ENCODE results near the gene GPM6B. TPM values are rescaled to one million over a fixed set of nuclear protein-coding genes. Genes with fewer than 3 reads are reported as not detected.

GPM6B gene
- total and polyA plus RNA-seq, 7 experiments from 2014 or later, result 0.18 to 0.27 TPM; not detected in 5

DNA sequence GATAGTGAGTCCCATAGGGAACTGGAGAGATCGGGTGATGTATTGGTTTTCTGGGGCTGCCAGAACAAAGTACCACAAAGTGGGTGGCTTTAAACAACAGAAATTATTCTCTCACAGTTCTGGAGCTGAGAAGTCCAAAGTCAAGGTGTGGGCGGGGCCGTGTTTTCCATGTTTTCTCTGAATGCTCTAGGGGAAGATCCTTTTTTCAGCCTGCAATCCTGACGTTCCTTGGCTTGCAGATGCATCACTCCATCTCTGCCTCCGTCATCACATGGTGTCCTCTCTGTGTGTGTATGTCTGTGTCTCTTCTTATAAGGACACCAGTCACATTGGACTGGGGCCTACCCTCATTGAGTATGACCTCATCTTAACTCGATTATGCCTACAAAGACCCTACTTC lies 7.9 kb upstream of the GPM6B start:
- DNase-seq, result no peak
- ChIA-PET CTCF (no interaction called here), POLR2A (no interaction called here)
- Mint-ChIP-seq H3K27me3 (peaks cover 0 to 5% (median 3%) of the 10 kb centered on the region in 5 donors), H3K9me3 (peaks cover 0 to 4% (median 0%) of the 10 kb centered on the region in 11 donors), H3K4me1 (no peaks in the 10 kb centered on the region), H3K27ac (no peak overlapping the region), H3K4me3 (no peak overlapping the region), H3K36me3 (peaks cover 0 to 4% (median 0%) of the 10 kb centered on the region in 5 donors)
- H3K4me3 ChIP-seq (ENCODE audit: low read length), result no peak overlapping the region
- H3K9me3 ChIP-seq (ENCODE audit: control insufficient read depth in 2 of 3, low read length in 3 of 3), result no peaks in the 10 kb centered on the region
- H3K4me1 ChIP-seq (ENCODE audit: control insufficient read depth in 2 of 2, insufficient read depth in 2 of 2, low read length in 2 of 2), result no peaks in the 10 kb centered on the region
- no peaks in the 10 kb centered on the region for H3K36me3 ChIP-seq (ENCODE audit: control insufficient read depth in 2 of 3, insufficient read depth in 3 of 3, low read length in 3 of 3)
- H3K27me3 ChIP-seq (ENCODE audit: control insufficient read depth in 2 of 2, insufficient read depth in 2 of 2, low read length in 2 of 2), result no peaks in the 10 kb centered on the region
- no peak overlapping the region for H3K27ac ChIP-seq (ENCODE audit: low read depth, low read length)
- intact Hi-C loops (cut with micrococcal nuclease), result no loop called here
- ATAC-seq, result no peak

DNA sequence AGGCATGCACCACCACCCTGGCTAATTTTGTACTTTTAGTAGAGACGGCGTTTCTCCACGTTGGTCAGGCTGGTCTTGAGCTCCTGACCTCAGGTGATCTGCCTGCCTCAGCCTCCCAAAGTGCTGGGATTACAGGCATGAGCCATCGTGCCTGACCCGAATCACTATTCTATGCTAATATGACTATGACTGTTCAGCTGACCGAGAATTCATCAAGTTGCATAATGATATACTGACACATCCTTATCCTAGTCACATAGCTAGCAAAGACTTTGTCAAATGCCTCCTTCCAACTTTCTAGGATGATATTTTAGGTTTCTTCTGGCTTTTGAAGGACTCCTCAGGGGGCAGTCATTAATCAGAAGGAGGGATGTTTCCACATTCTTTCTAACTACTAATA lies 4.8 kb upstream of the GPM6B start:
- intact Hi-C loops (cut with micrococcal nuclease), result no loop called here
- POLR2A ChIA-PET, result no interaction called here

GRCh38 chrX:13816176-13816575 lies 717 bp downstream of the GPM6B start:
- CTCF ChIA-PET, result no interaction called here
- ATAC-seq (no peak), DNase-seq (no peak)
- Mint-ChIP-seq H3K36me3 (no peaks in the 10 kb centered on the region), H3K27ac (no peak overlapping the region), H3K4me3 (no peak overlapping the region), H3K4me1 (no peaks in the 10 kb centered on the region), H3K27me3 (peaks cover 11 to 24% (median 19%) of the 10 kb centered on the region in 5 donors), H3K9me3 (no peaks in the 10 kb centered on the region)
- intact Hi-C loops (cut with micrococcal nuclease), result no loop called here
- H3K27ac ChIP-seq (ENCODE audit: low read depth, low read length), result no peak overlapping the region
- no peaks in the 10 kb centered on the region for H3K27me3 ChIP-seq (ENCODE audit: control insufficient read depth in 2 of 2, insufficient read depth in 2 of 2, low read length in 2 of 2)
- H3K9me3 ChIP-seq (ENCODE audit: control insufficient read depth in 2 of 3, low read length in 3 of 3), result no peaks in the 10 kb centered on the region
- no peaks in the 10 kb centered on the region for H3K4me1 ChIP-seq (ENCODE audit: control insufficient read depth in 2 of 2, insufficient read depth in 2 of 2, low read length in 2 of 2)
- H3K36me3 ChIP-seq (ENCODE audit: control insufficient read depth in 2 of 3, insufficient read depth in 3 of 3, low read length in 3 of 3), result no peaks in the 10 kb centered on the region
- POLR2A ChIA-PET, result no interaction called here
- H3K4me3 ChIP-seq (ENCODE audit: low read length), result no peak overlapping the region

More for the DNA sequence above, 4.8 kb upstream of the GPM6B start:
- Mint-ChIP-seq H3K36me3 (peaks cover 0 to 4% (median 0%) of the 10 kb centered on the region in 5 donors), H3K27me3 (peaks cover 0 to 17% (median 7%) of the 10 kb centered on the region in 5 donors), H3K9me3 (peaks cover 0 to 4% (median 0%) of the 10 kb centered on the region in 11 donors), H3K4me3 (no peak overlapping the region), H3K4me1 (no peaks in the 10 kb centered on the region), H3K27ac (no peak overlapping the region)
- CTCF ChIA-PET, result no interaction called here
- H3K9me3 ChIP-seq (ENCODE audit: control insufficient read depth in 2 of 3, low read length in 3 of 3), result no peaks in the 10 kb centered on the region
- DNase-seq (no peak), ATAC-seq (no peak)
- H3K27ac ChIP-seq (ENCODE audit: low read depth, low read length), result no peak overlapping the region
- no peaks in the 10 kb centered on the region for H3K4me1 ChIP-seq (ENCODE audit: control insufficient read depth in 2 of 2, insufficient read depth in 2 of 2, low read length in 2 of 2)
- H3K27me3 ChIP-seq (ENCODE audit: control insufficient read depth in 2 of 2, insufficient read depth in 2 of 2, low read length in 2 of 2), result no peaks in the 10 kb centered on the region
- no peaks in the 10 kb centered on the region for H3K36me3 ChIP-seq (ENCODE audit: control insufficient read depth in 2 of 3, insufficient read depth in 3 of 3, low read length in 3 of 3)
- no peak overlapping the region for H3K4me3 ChIP-seq (ENCODE audit: low read length)

GRCh38 chrX:13815664-13816063 lies 1.2 kb downstream of the GPM6B start:
- Histone ChIP-seq H3K27me3 (ENCODE audit: control insufficient read depth in 2 of 2, insufficient read depth in 2 of 2, low read length in 2 of 2) (no peaks in the 10 kb centered on the region), H3K36me3 (ENCODE audit: control insufficient read depth in 2 of 3, insufficient read depth in 3 of 3, low read length in 3 of 3) (no peaks in the 10 kb centered on the region), H3K27ac (ENCODE audit: low read depth, low read length) (no peak overlapping the region), H3K4me3 (ENCODE audit: low read length) (no peak overlapping the region), H3K4me1 (ENCODE audit: control insufficient read depth in 2 of 2, insufficient read depth in 2 of 2, low read length in 2 of 2) (no peaks in the 10 kb centered on the region), H3K9me3 (ENCODE audit: control insufficient read depth in 2 of 3, low read length in 3 of 3) (no peaks in the 10 kb centered on the region)
- CTCF ChIA-PET, result no interaction called here
- H3K4me3 Mint-ChIP-seq, result no peak overlapping the region
- intact Hi-C loops (cut with micrococcal nuclease), result no loop called here
- DNase-seq, result no peak
- POLR2A ChIA-PET, result no interaction called here
- no peaks in the 10 kb centered on the region for H3K4me1 Mint-ChIP-seq
- no peak overlapping the region for H3K27ac Mint-ChIP-seq
- H3K36me3 Mint-ChIP-seq, result no peaks in the 10 kb centered on the region
- ATAC-seq, result no peak
- H3K27me3 Mint-ChIP-seq, result peaks cover 11 to 24% (median 19%) of the 10 kb centered on the region in 5 donors
- no peaks in the 10 kb centered on the region for H3K9me3 Mint-ChIP-seq

GRCh38 chrX:13808865-13809264 lies 8.0 kb downstream of the GPM6B start:
- Histone ChIP-seq H3K4me3 (ENCODE audit: low read length) (no peak overlapping the region), H3K9me3 (ENCODE audit: control insufficient read depth in 2 of 3, low read length in 3 of 3) (no peaks in the 10 kb centered on the region), H3K27me3 (ENCODE audit: control insufficient read depth in 2 of 2, insufficient read depth in 2 of 2, low read length in 2 of 2) (no peaks in the 10 kb centered on the region), H3K27ac (ENCODE audit: low read depth, low read length) (no peak overlapping the region), H3K4me1 (ENCODE audit: control insufficient read depth in 2 of 2, insufficient read depth in 2 of 2, low read length in 2 of 2) (no peaks in the 10 kb centered on the region), H3K36me3 (ENCODE audit: control insufficient read depth in 2 of 3, insufficient read depth in 3 of 3, low read length in 3 of 3) (no peaks in the 10 kb centered on the region)
- CTCF ChIA-PET, result no interaction called here
- H3K36me3 Mint-ChIP-seq, result no peaks in the 10 kb centered on the region
- H3K27ac Mint-ChIP-seq, result no peak overlapping the region
- H3K4me1 Mint-ChIP-seq, result no peaks in the 10 kb centered on the region
- no peaks in the 10 kb centered on the region for H3K9me3 Mint-ChIP-seq
- H3K27me3 Mint-ChIP-seq, result peaks cover 0 to 14% (median 3%) of the 10 kb centered on the region in 5 donors
- DNase-seq, result no peak
- intact Hi-C loops (cut with micrococcal nuclease), result no loop called here
- ATAC-seq, result no peak
- POLR2A ChIA-PET, result no interaction called here
- no peak overlapping the region for H3K4me3 Mint-ChIP-seq

DNA sequence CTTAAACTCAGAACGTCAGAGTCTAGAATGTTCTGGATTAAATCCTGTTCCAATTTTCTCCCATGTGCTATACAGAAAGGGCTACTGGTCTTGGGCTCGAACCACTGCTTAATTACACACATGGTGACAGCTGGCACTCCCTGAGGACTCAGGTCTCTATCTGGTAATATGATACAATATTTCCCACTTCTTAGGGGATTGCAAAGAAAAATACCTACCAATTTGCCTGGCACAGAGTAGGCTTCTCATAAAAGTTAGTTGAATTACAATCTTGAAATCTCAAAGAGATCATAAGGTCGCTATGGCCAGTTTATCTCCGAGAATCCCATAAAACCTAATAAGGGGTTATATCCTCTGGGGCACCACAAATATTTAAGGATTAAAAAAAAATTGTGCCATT lies 8.6 kb downstream of the GPM6B start:
- intact Hi-C loops (cut with micrococcal nuclease), result no loop called here
- H3K27ac Mint-ChIP-seq, result no peak overlapping the region
- H3K4me3 Mint-ChIP-seq, result no peak overlapping the region
- no peaks in the 10 kb centered on the region for H3K36me3 ChIP-seq (ENCODE audit: control insufficient read depth in 2 of 3, insufficient read depth in 3 of 3, low read length in 3 of 3)
- no peaks in the 10 kb centered on the region for H3K27me3 ChIP-seq (ENCODE audit: control insufficient read depth in 2 of 2, insufficient read depth in 2 of 2, low read length in 2 of 2)
- no peak for ATAC-seq
- H3K4me3 ChIP-seq (ENCODE audit: low read length), result no peak overlapping the region
- ChIA-PET POLR2A (no interaction called here), CTCF (no interaction called here)
- H3K4me1 Mint-ChIP-seq, result no peaks in the 10 kb centered on the region
- H3K27ac ChIP-seq (ENCODE audit: low read depth, low read length), result no peak overlapping the region
- H3K9me3 ChIP-seq (ENCODE audit: control insufficient read depth in 2 of 3, low read length in 3 of 3), result no peaks in the 10 kb centered on the region
- DNase-seq, result no peak
- no peaks in the 10 kb centered on the region for H3K9me3 Mint-ChIP-seq
- no peaks in the 10 kb centered on the region for H3K36me3 Mint-ChIP-seq
- peaks cover 0 to 10% (median 2%) of the 10 kb centered on the region in 5 donors for H3K27me3 Mint-ChIP-seq
- no peaks in the 10 kb centered on the region for H3K4me1 ChIP-seq (ENCODE audit: control insufficient read depth in 2 of 2, insufficient read depth in 2 of 2, low read length in 2 of 2)

DNA sequence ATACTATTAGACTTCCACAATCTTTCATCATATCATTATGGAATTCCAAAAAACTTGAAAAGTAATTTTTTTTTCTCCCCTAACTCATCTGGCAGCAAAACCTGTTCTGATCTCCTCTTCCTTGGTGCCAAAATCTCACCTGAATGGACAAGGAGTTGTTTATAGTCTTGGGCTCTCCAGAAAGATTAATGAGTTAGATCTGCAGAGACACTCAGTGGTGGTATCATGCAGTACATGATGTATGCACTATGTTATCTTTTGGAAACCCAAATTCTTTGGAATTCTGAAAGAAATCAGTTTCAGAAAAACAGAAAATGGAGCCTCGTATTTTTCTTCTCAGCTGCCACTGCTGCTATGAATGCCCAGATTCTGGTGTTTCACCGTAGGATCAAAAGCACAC lies 11.7 kb downstream of the GPM6B start:
- DNase-seq, result no peak
- H3K36me3 ChIP-seq (ENCODE audit: control insufficient read depth in 2 of 3, insufficient read depth in 3 of 3, low read length in 3 of 3), result no peaks in the 10 kb centered on the region
- POLR2A ChIA-PET, result no interaction called here
- H3K27ac ChIP-seq (ENCODE audit: low read depth, low read length), result no peak overlapping the region
- no peaks in the 10 kb centered on the region for H3K9me3 ChIP-seq (ENCODE audit: control insufficient read depth in 2 of 3, low read length in 3 of 3)
- Mint-ChIP-seq H3K27ac (no peak overlapping the region), H3K9me3 (peaks cover 0 to 5% (median 0%) of the 10 kb centered on the region in 11 donors), H3K4me3 (no peak overlapping the region), H3K36me3 (no peaks in the 10 kb centered on the region), H3K4me1 (no peaks in the 10 kb centered on the region), H3K27me3 (peaks cover 0 to 5% (median 0%) of the 10 kb centered on the region in 5 donors)
- ATAC-seq, result no peak
- no peaks in the 10 kb centered on the region for H3K4me1 ChIP-seq (ENCODE audit: control insufficient read depth in 2 of 2, insufficient read depth in 2 of 2, low read length in 2 of 2)
- CTCF ChIA-PET, result no interaction called here
- intact Hi-C loops (cut with micrococcal nuclease), result no loop called here
- H3K4me3 ChIP-seq (ENCODE audit: low read length), result no peak overlapping the region
- no peaks in the 10 kb centered on the region for H3K27me3 ChIP-seq (ENCODE audit: control insufficient read depth in 2 of 2, insufficient read depth in 2 of 2, low read length in 2 of 2)

Data from naive thymus-derived CD4-positive, alpha-beta T cell (primary cell).